ENCODE results near the gene LST1.

- TF ChIP-seq CTCF (IDR thresholded peaks at IDR 0.05) (no peak), POLR2A (IDR thresholded peaks at IDR 0.05) (no peak)
Measured at GRCh38 chr6:31558318-31558625, 27.8 kb upstream of the LST1 start.
